Keratinocyte (primary cell): ENCODE data around the gene SPATA6L. TPM values are rescaled to one million over a fixed set of nuclear protein-coding genes. Genes with fewer than 3 reads are reported as not detected.

Experiments used
- DNase-seq: peaks from one replicate; pipeline ENCODE4 v3.0.0-alpha.2; 2011; ENCODE audit warnings: low read depth, missing footprints, low spot score
- FAIRE-seq: peaks from 2 replicates; lab custom pipeline; 2011; peaks lifted over from hg19 to GRCh38; lab: Jason Lieb, UNC
- H2AFZ ChIP-seq: 2 replicates; pipeline ENCODE4 v1.6.0; 2012; ENCODE audit warnings: low read length, control low read depth, inconsistent platforms; ENCODE audit not compliant: control insufficient read depth
- H3K27ac ChIP-seq: 2 replicates; pipeline ENCODE4 v1.5.1; 2011; ENCODE audit warnings: low read length; ENCODE audit not compliant: control insufficient read depth, insufficient read depth
- H3K27me3 ChIP-seq: 3 replicates; pipeline ENCODE4 v1.6.0; 2011; ENCODE audit warnings: low read length; ENCODE audit not compliant: control insufficient read depth, insufficient read depth; ENCODE audit errors: extremely low read depth
- H3K36me3 ChIP-seq, 2 experiments: 2 replicates in 1 of 2; 3 replicates in 1 of 2; pipeline ENCODE4 v1.5.1; 2011; ENCODE audit warnings: low read length in 2 of 2, mild to moderate bottlenecking in 1 of 2; ENCODE audit not compliant: control insufficient read depth in 2 of 2, insufficient read depth in 2 of 2; ENCODE audit errors: extremely low read depth in 1 of 2
- H3K4me1 ChIP-seq: 3 replicates; pipeline ENCODE4 v1.5.1; 2011; ENCODE audit warnings: low read length; ENCODE audit not compliant: control insufficient read depth, insufficient read depth; ENCODE audit errors: extremely low read depth
- H3K4me2 ChIP-seq: 3 replicates; pipeline ENCODE4 v1.6.0; 2011; ENCODE audit warnings: low read depth, low read length; ENCODE audit not compliant: control insufficient read depth, insufficient read depth; ENCODE audit errors: extremely low read depth
- H3K4me3 ChIP-seq, 3 experiments: fragments of 200-600 bp in 1 of 3; sonication (generic) in 1 of 3; 2 replicates in 2 of 3; 3 replicates in 1 of 3; pipeline ENCODE4 v1.5.1; 2011 to 2016; ENCODE audit warnings: low read length in 3 of 3, mild to moderate bottlenecking in 3 of 3, control low read depth in 2 of 3, inconsistent platforms in 1 of 3, low read depth in 1 of 3, mixed read lengths in 1 of 3, mixed run types in 1 of 3, moderate library complexity in 1 of 3; ENCODE audit not compliant: control insufficient read depth in 2 of 3, insufficient read depth in 2 of 3; ENCODE audit errors: extremely low read depth in 1 of 3
- H3K79me2 ChIP-seq: 2 replicates; pipeline ENCODE4 v1.6.0; 2012; ENCODE audit warnings: low read length; ENCODE audit not compliant: control insufficient read depth, insufficient read depth
- H3K9ac ChIP-seq: 3 replicates; pipeline ENCODE4 v1.6.0; 2011; ENCODE audit warnings: low read length; ENCODE audit not compliant: control insufficient read depth, insufficient read depth; ENCODE audit errors: extremely low read depth
- H3K9me1 ChIP-seq: 3 replicates; pipeline ENCODE4 v1.6.0; 2011; ENCODE audit warnings: low read length; ENCODE audit not compliant: control insufficient read depth, insufficient read depth; ENCODE audit errors: extremely low read depth
- H3K9me3 ChIP-seq: 2 replicates; pipeline ENCODE4 v1.5.1; 2012; ENCODE audit warnings: low read depth, low read length; ENCODE audit not compliant: control insufficient read depth
- H4K20me1 ChIP-seq: 3 replicates; pipeline ENCODE4 v1.6.0; 2011; ENCODE audit warnings: low read length; ENCODE audit not compliant: control insufficient read depth, insufficient read depth; ENCODE audit errors: extremely low read depth
- CTCF ChIP-seq, 3 experiments: IDR thresholded peaks in 1 of 3; conservative IDR thresholded peaks in 1 of 3; optimal IDR thresholded peaks in 1 of 3; 2 replicates in 2 of 3; 3 replicates in 1 of 3; pipeline versions ENCODE3 to v1.5.1; 2011; ENCODE audit warnings: low read length in 3 of 3, mild to moderate bottlenecking in 3 of 3, moderate library complexity in 2 of 3, control low read depth in 1 of 3, inconsistent platforms in 1 of 3; ENCODE audit not compliant: insufficient read depth in 2 of 3; ENCODE audit errors: extremely low read depth in 1 of 3
- EZH2 ChIP-seq: IDR thresholded peaks from one replicate; pipeline ENCODE4 v1.6.1; 2012; ENCODE audit warnings: inconsistent platforms, mild to moderate bottlenecking, low read length, moderate library complexity
- dilution Hi-C: fragments of 300-500 bp; cut with MboI; formaldehyde crosslinking; loops from one replicate; pipeline ENCODE4 v1.7.0; 2020; ENCODE audit warnings: low sequenced_read_pairs; ENCODE audit not compliant: extremely low pct_ligation_motif_present
- polyA plus RNA-seq, 5 experiments: library from polyadenylated mRNA; depleted of rRNA in 3 of 5; stranded (reverse) in 3 of 5; stranded (forward) in 1 of 5; unstranded in 1 of 5; fragments of >200 nt; gene quantifications; 1 replicate in 1 of 5; 2 replicates in 3 of 5; 3 replicates in 1 of 5; pipeline versions ENCODE4 v1.2.1 to v1.2.3, GENCODE V29; 2011 to 2012; ENCODE audit warnings: missing spikeins in 2 of 5, low read depth in 1 of 5, low replicate concordance in 1 of 5

The SPATA6L gene
- polyA plus RNA-seq, 1 donor (not counting 4 experiments of a cell fraction or from before 2014, with no cell fraction given): 0.92 TPM

- TF ChIP-seq EZH2 (no peak), CTCF (optimal IDR thresholded peaks at IDR 0.05 in 1 of 3, IDR thresholded peaks at IDR 0.05 in 1 of 3, conservative IDR thresholded peaks at IDR 0.05 in 1 of 3; ENCODE audit: extremely low read depth in 1 of 3, insufficient read depth in 2 of 3, low read length in 3 of 3) (no peak)
- Histone ChIP-seq H3K4me3 (no peak overlapping the region), H4K20me1 (no peaks in the 10 kb centered on the region), H3K9me1 (no peaks in the 10 kb centered on the region), H3K79me2 (no peaks in the 10 kb centered on the region), H3K27ac (no peak overlapping the region), H3K4me2 (no peak overlapping the region), H3K4me1 (no peaks in the 10 kb centered on the region), H3K27me3 (no peaks in the 10 kb centered on the region), H3K36me3 (no peaks in the 10 kb centered on the region), H3K9me3 (no peaks in the 10 kb centered on the region), H2AFZ (no peak overlapping the region), H3K9ac (no peak overlapping the region)
- DNase-seq (no peak), FAIRE-seq (no peak)
- dilution Hi-C loops: no loop called here
These were observed 92.5 kb downstream of the SPATA6L start for GRCh38 chr9:4573634-4574389.

- TF ChIP-seq CTCF (optimal IDR thresholded peaks at IDR 0.05 in 1 of 3, IDR thresholded peaks at IDR 0.05 in 1 of 3, conservative IDR thresholded peaks at IDR 0.05 in 1 of 3; ENCODE audit: extremely low read depth in 1 of 3, insufficient read depth in 2 of 3, low read length in 3 of 3): no peak
- TF ChIP-seq EZH2: no peak
- Histone ChIP-seq H3K27me3 (no peaks in the 10 kb centered on the region), H4K20me1 (no peaks in the 10 kb centered on the region), H3K27ac (no peak overlapping the region), H3K4me3 (no peak overlapping the region), H3K36me3 (no peaks in the 10 kb centered on the region), H2AFZ (no peak overlapping the region), H3K4me1 (no peaks in the 10 kb centered on the region), H3K9me1 (no peaks in the 10 kb centered on the region), H3K9ac (no peak overlapping the region), H3K79me2 (no peaks in the 10 kb centered on the region), H3K4me2 (no peak overlapping the region), H3K9me3 (no peaks in the 10 kb centered on the region)
- DNase-seq (no peak), FAIRE-seq (no peak)
- dilution Hi-C loops: no loop called here
These were observed 93.1 kb downstream of the SPATA6L start for GRCh38 chr9:4573176-4573575.
